H9 (cell line): ENCODE data around the gene LPIN2. TPM values are rescaled to one million over a fixed set of nuclear protein-coding genes. Genes with fewer than 3 reads are reported as not detected.

Experiments used
- DNase-seq: peaks from one replicate; pipeline ENCODE4 v3.0.0-alpha.2; 2017
- H2AFZ ChIP-seq: one replicate; pipeline ENCODE4 v1.6.1; 2013; ENCODE audit warnings: mild to moderate bottlenecking, low read length, control low read depth, moderate library complexity
- H2AK5ac ChIP-seq: 2 replicates; pipeline ENCODE4 v1.6.1; 2013; ENCODE audit warnings: low read length, control low read depth, mixed read lengths; ENCODE audit not compliant: insufficient read length
- H2BK120ac ChIP-seq: one replicate; pipeline ENCODE4 v1.6.1; 2013; ENCODE audit warnings: low read depth, mild to moderate bottlenecking, low read length, control low read depth, inconsistent platforms; ENCODE audit not compliant: poor library complexity, severe bottlenecking
- H2BK12ac ChIP-seq: 2 replicates; pipeline ENCODE4 v1.6.1; 2013; ENCODE audit warnings: low read length, control low read depth, mixed read lengths, low read depth; ENCODE audit not compliant: insufficient read length
- H2BK15ac ChIP-seq: 2 replicates; pipeline ENCODE4 v1.6.1; 2013; ENCODE audit warnings: low read depth, low read length, control low read depth
- H2BK20ac ChIP-seq: one replicate; pipeline ENCODE4 v1.6.1; 2013; ENCODE audit warnings: low read depth, mild to moderate bottlenecking, low read length, control low read depth, inconsistent platforms; ENCODE audit not compliant: poor library complexity, severe bottlenecking
- H2BK5ac ChIP-seq: 2 replicates; pipeline ENCODE4 v1.6.1; 2013; ENCODE audit warnings: low read length, control low read depth, mixed read lengths; ENCODE audit not compliant: insufficient read length
- H3K14ac ChIP-seq: 2 replicates; pipeline ENCODE4 v1.6.1; 2013; ENCODE audit warnings: low read length, control low read depth; ENCODE audit not compliant: insufficient read depth
- H3K18ac ChIP-seq: 2 replicates; pipeline ENCODE4 v1.6.1; 2013; ENCODE audit warnings: low read depth, mild to moderate bottlenecking, mixed read lengths, low read length, control low read depth; ENCODE audit not compliant: insufficient read length
- H3K23ac ChIP-seq: 2 replicates; pipeline ENCODE4 v1.6.1; 2013; ENCODE audit warnings: low read length, control low read depth, mixed read lengths, low read depth; ENCODE audit not compliant: insufficient read length
- H3K23me2 ChIP-seq: 2 replicates; pipeline ENCODE4 v1.6.1; 2013; ENCODE audit warnings: low read depth, mild to moderate bottlenecking, mixed read lengths, low read length, control low read depth; ENCODE audit not compliant: insufficient read length, poor library complexity, severe bottlenecking
- H3K27ac ChIP-seq: 2 replicates; pipeline ENCODE4 v1.5.1; 2013; ENCODE audit warnings: low read length, control low read depth, mixed read lengths, low read depth; ENCODE audit not compliant: insufficient read length
- H3K27me3 ChIP-seq: 2 replicates; pipeline ENCODE4 v1.6.1; 2013; ENCODE audit warnings: low read length, control low read depth, inconsistent platforms; ENCODE audit not compliant: insufficient read depth
- H3K4ac ChIP-seq: 2 replicates; pipeline ENCODE4 v1.6.1; 2013; ENCODE audit warnings: low read depth, mild to moderate bottlenecking, control low read depth, inconsistent platforms, low read length, moderate library complexity
- H3K4me1 ChIP-seq: 2 replicates; pipeline ENCODE4 v1.6.1; 2013; ENCODE audit warnings: low read length, control low read depth, inconsistent platforms; ENCODE audit not compliant: insufficient read depth
- H3K4me2 ChIP-seq: 2 replicates; pipeline ENCODE4 v1.6.1; 2013; ENCODE audit warnings: low read length, control low read depth, mixed read lengths; ENCODE audit not compliant: insufficient read length, insufficient read depth
- H3K56ac ChIP-seq: 2 replicates; pipeline ENCODE4 v1.6.1; 2013; ENCODE audit warnings: low read depth, mild to moderate bottlenecking, mixed read lengths, low read length, control low read depth; ENCODE audit not compliant: insufficient read length
- H3K79me1 ChIP-seq: 2 replicates; pipeline ENCODE4 v1.6.1; 2013; ENCODE audit warnings: low read depth, mild to moderate bottlenecking, moderate library complexity, low read length, control low read depth, inconsistent platforms; ENCODE audit not compliant: insufficient read depth, poor library complexity, severe bottlenecking
- H3K79me2 ChIP-seq: 2 replicates; pipeline ENCODE4 v1.6.1; 2013; ENCODE audit warnings: low read length, control low read depth, inconsistent platforms; ENCODE audit not compliant: insufficient read depth
- H3K9ac ChIP-seq: 2 replicates; pipeline ENCODE4 v1.6.1; 2013; ENCODE audit warnings: low read length, control low read depth, mixed read lengths; ENCODE audit not compliant: insufficient read length; ENCODE audit errors: extremely low read depth
- H3K9me3 ChIP-seq: one replicate; pipeline ENCODE4 v1.6.1; 2013; ENCODE audit warnings: low read depth, low read length, inconsistent platforms; ENCODE audit not compliant: control insufficient read depth
- H3T11ph ChIP-seq: one replicate; pipeline ENCODE4 v1.6.1; 2013; ENCODE audit warnings: mild to moderate bottlenecking, low read length, control low read depth, inconsistent platforms
- H4K20me1 ChIP-seq: one replicate; pipeline ENCODE4 v1.6.1; 2013; ENCODE audit not compliant: control insufficient read depth, insufficient read length, insufficient read depth
- H4K5ac ChIP-seq: 2 replicates; pipeline ENCODE4 v1.6.1; 2013; ENCODE audit warnings: low read depth, mild to moderate bottlenecking, mixed read lengths, low read length, control low read depth; ENCODE audit not compliant: insufficient read length
- H4K8ac ChIP-seq: replicated peaks from 2 replicates; pipeline ENCODE4 v1.6.1; 2013; ENCODE audit warnings: low read length, control low read depth, mixed read lengths, low read depth; ENCODE audit not compliant: insufficient read length
- H4K91ac ChIP-seq: 2 replicates; pipeline ENCODE4 v1.6.1; 2013; ENCODE audit warnings: low read depth, mild to moderate bottlenecking, moderate library complexity, mixed read lengths, low read length, control low read depth; ENCODE audit not compliant: insufficient read length
- H3K27ac Mint-ChIP-seq, 3 experiments: 2 replicates in 2 of 3; 3 replicates in 1 of 3; pipeline ENCODE4 v1.8.0; 2020 to 2021; ENCODE audit warnings: mixed read lengths in 3 of 3, mild to moderate bottlenecking in 1 of 3, moderate library complexity in 1 of 3
- H3K27me3 Mint-ChIP-seq: 2 replicates; pipeline ENCODE4 v1.8.0; 2021; ENCODE audit warnings: low read depth, mild to moderate bottlenecking, moderate library complexity, mixed read lengths
- H3K36me3 Mint-ChIP-seq, 3 experiments: 2 replicates in 2 of 3; 3 replicates in 1 of 3; pipeline ENCODE4 v1.8.0; 2020 to 2021; ENCODE audit warnings: low read depth in 3 of 3, mixed read lengths in 3 of 3; ENCODE audit not compliant: insufficient read depth in 1 of 3
- H3K4me1 Mint-ChIP-seq, 2 experiments: 2 replicates each; pipeline ENCODE4 v1.8.0; 2020; ENCODE audit warnings: mixed read lengths in 2 of 2
- H3K4me3 Mint-ChIP-seq, 2 experiments: 2 replicates in 1 of 2; 3 replicates in 1 of 2; pipeline ENCODE4 v1.8.0; 2020 to 2021; ENCODE audit warnings: mild to moderate bottlenecking in 2 of 2, mixed read lengths in 2 of 2, moderate library complexity in 1 of 2
- H3K9me3 Mint-ChIP-seq, 2 experiments: 2 replicates in 1 of 2; 3 replicates in 1 of 2; pipeline ENCODE4 v1.8.0; 2020; ENCODE audit warnings: mild to moderate bottlenecking in 2 of 2, mixed read lengths in 2 of 2, moderate library complexity in 1 of 2
- CTCF ChIP-seq: fragments of 200-600 bp; sonication (generic); conservative IDR thresholded peaks from 3 replicates; pipeline ENCODE4 v1.8.0; 2021; ENCODE audit warnings: antibody characterized with exemption, mild to moderate bottlenecking
- WGBS: extraction: QIAGEN DNeasy Blood & Tissue Kit; methylation state at CpG from one replicate; pipeline ENCODE4 v1.1.7; 2013; ENCODE audit warnings: missing lambda C conversion rate, low lambda C conversion rate, mixed read lengths; ENCODE audit not compliant: insufficient read length; ENCODE audit errors: extremely low coverage; 5-methylcytosine and 5-hydroxymethylcytosine counted together
- total RNA-seq: library from RNA; stranded (reverse); gene quantifications from 2 replicates; pipeline ENCODE4 v1.2.1, GENCODE V29; 2021

LPIN2 gene
- total RNA-seq, 1 experiment from 2014 or later, result 9.2 TPM

GRCh38 chr18:3032721-3033120 lies 19.8 kb upstream of the LPIN2 start:
- Mint-ChIP-seq H3K4me1 (peaks cover 11 to 18% of the 10 kb centered on the region in 2 experiments), H3K4me3 (no peak overlapping the region), H3K27me3 (no peaks in the 10 kb centered on the region; the same call in 1 of the 2 replicates), H3K36me3 (no peaks in the 10 kb centered on the region), H3K27ac (no peak overlapping the region), H3K9me3 (no peaks in the 10 kb centered on the region)
- Histone ChIP-seq H3T11ph (no peak overlapping the region), H3K9ac (no peak overlapping the region), H3K27ac (no peak overlapping the region), H3K79me1 (no peaks in the 10 kb centered on the region), H4K8ac (no peak overlapping the region), H3K23ac (no peak overlapping the region), H2BK15ac (no peak overlapping the region), H3K14ac (no peak overlapping the region), H3K4me1 (no peaks in the 10 kb centered on the region), H2AK5ac (no peak overlapping the region), H2BK20ac (no peak overlapping the region), H2AFZ (no peak overlapping the region), H3K4ac (no peak overlapping the region), H3K23me2 (no peaks in the 10 kb centered on the region), H2BK12ac (no peak overlapping the region), H2BK5ac (no peak overlapping the region), H3K56ac (no peak overlapping the region), H2BK120ac (no peak overlapping the region), H4K91ac (no peak overlapping the region), H3K18ac (no peak overlapping the region), H4K5ac (no peak overlapping the region), H3K27me3 (no peaks in the 10 kb centered on the region), H3K79me2 (no peaks in the 10 kb centered on the region), H3K4me2 (no peak overlapping the region), H4K20me1 (no peaks in the 10 kb centered on the region), H3K9me3 (no peaks in the 10 kb centered on the region)
- no peak for TF ChIP-seq CTCF
- DNase-seq, result no peak
- WGBS, result no CpG with 5 or more reads among the region's 3 CpGs
